NCI-H345 treated with DMSO at 0.1 percent for 48 hours (cell line): ENCODE measurements around the gene SALL3.

Source experiments
- DNase-seq: peaks from one replicate; lab custom pipeline; 2025; ENCODE audit not compliant: unreplicated experiment; lab: John Stamatoyannopoulos, UW

The SALL3 gene

GRCh38 chr18:78979056-78979729 is 425 bp upstream of the SALL3 start:
- DNase-seq, result no peak

GRCh38 chr18:78980279-78980771 is 707 bp downstream of the SALL3 start:
- DNase-seq, result no peak

- DNase-seq, result no peak
These were observed 1.3 kb downstream of the SALL3 start for GRCh38 chr18:78980777-78981380.

DNA sequence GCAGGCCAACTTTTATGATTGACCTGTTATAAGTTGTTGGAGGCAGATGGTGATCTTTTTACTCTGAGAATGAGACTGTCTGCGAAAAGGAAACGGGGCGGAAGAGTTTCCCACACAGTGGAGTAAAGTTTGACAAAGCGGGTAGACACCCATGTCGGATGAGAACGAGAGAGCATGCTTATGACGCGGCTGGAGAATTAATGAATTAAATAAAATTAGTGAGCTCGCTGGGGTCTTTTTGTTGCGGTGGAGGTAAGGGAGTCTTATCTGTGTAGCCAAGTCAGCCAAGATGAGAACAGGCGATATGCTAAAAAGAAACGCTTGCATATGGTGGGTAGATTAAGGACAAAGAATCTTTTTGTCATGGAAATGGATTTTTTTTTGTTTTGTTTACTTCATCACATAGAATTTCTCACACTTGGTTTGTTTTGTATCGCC is 1.8 kb downstream of the SALL3 start:
- DNase-seq, result peak; percentile 40

- DNase-seq, result peak; percentile 38
These were observed 2.5 kb downstream of the SALL3 start for GRCh38 chr18:78981989-78982620.

DNA sequence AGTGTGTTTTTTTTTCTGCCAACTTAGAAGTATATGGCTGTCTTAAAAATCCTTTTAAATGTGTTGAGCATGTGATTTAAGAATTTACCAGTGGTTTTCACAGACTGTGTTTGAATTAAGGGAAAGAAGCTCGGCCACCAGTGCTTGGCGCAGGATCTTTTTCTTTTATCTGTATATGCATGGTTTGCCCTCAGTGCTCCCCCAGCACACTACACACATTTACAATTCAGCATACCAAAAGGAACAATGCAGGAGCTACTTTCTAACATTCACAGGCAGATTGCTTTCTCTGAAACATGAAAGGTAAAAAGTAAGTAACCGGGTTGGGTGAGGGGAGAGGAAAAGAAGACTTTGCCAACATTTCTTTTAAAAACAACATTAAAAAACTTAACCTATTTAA is 3.9 kb downstream of the SALL3 start:
- DNase-seq, result peak; percentile 37

GRCh38 chr18:78984941-78985784 is 5.5 kb downstream of the SALL3 start:
- peak; percentile 74 for DNase-seq

- peak; percentile 92 for DNase-seq
These were observed 6.4 kb downstream of the SALL3 start for GRCh38 chr18:78986018-78986481.

DNA sequence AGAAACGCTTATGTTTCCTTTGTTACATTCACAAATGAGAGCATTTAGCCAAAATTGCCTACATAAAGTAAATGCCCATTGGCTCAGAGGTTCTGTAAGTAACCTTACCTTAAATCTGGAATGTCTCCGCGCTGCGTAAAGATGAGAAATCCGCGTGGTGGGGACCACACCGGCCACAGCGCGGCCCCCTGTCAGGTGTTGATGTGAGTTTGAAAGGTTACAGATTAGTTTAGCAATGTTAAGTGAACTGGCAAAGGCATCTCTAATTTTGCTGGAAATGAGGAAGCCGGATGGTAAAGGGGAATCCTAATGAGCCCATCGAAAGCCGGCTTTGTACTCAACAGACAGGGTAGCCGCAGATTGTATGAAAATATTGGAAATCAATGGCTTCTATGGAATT is 11.8 kb downstream of the SALL3 start:
- DNase-seq, result no peak

- DNase-seq, result no peak
These were observed 12.7 kb downstream of the SALL3 start for GRCh38 chr18:78992041-78993011.

- no peak for DNase-seq
These were observed 13.7 kb downstream of the SALL3 start for GRCh38 chr18:78993014-78993926.

DNA sequence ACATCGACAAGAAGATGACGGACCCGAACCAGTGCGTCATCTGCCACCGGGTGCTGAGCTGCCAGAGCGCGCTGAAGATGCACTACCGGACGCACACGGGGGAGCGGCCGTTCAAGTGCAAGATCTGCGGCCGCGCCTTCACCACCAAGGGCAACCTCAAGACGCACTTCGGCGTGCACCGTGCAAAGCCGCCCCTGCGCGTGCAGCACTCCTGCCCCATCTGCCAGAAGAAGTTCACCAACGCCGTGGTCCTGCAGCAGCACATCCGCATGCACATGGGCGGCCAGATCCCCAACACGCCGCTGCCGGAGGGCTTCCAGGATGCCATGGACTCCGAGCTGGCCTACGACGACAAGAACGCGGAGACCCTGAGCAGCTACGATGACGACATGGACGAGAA is 14.4 kb downstream of the SALL3 start:
- DNase-seq, result no peak

DNA sequence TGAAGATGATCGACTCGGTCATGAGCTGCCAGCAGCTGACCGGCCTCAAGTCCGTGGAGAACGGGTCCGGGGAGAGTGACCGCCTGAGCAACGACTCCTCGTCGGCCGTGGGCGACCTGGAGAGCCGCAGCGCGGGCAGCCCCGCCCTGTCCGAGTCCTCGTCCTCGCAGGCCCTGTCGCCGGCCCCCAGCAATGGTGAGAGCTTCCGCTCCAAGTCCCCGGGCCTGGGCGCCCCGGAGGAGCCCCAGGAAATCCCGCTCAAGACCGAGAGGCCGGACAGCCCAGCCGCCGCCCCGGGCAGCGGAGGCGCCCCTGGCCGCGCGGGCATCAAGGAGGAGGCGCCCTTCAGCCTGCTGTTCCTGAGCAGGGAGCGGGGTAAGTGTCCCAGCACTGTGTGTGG is 14.9 kb downstream of the SALL3 start:
- no peak for DNase-seq

GRCh38 chr18:78994977-78995582 is 15.5 kb downstream of the SALL3 start:
- no peak for DNase-seq

DNA sequence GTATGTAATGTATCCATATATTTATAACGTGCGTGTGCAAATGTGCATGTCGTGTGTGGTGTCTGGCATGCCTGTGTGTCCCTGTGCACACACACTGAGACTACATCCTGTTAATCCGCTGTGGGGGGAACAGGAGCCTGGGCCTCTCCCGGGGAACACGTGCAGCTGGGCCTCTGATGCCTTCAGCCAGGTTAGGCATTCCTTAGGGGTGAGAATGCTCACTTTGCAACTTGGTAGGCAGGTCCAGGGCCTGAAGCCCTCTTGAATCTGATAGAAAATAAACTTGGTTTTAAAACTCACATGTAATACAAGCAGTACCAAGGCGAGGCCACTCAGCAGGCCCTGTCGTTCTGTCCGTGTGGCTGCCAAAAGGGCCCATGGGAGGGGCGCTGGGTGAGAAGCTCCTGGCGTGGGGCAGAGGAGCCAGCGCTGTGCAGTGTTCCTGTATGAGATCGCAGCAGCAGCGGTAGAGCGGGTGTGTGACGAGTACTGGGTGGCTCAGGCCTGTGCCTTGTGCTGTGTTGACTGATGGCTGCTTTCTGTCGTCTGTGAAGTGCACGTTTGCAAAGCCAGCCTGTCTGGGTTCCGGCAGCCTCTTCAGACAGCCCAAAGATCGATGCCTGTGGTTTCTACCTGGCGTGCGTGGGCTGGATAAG is 16.2 kb downstream of the SALL3 start:
- DNase-seq, result no peak

DNA sequence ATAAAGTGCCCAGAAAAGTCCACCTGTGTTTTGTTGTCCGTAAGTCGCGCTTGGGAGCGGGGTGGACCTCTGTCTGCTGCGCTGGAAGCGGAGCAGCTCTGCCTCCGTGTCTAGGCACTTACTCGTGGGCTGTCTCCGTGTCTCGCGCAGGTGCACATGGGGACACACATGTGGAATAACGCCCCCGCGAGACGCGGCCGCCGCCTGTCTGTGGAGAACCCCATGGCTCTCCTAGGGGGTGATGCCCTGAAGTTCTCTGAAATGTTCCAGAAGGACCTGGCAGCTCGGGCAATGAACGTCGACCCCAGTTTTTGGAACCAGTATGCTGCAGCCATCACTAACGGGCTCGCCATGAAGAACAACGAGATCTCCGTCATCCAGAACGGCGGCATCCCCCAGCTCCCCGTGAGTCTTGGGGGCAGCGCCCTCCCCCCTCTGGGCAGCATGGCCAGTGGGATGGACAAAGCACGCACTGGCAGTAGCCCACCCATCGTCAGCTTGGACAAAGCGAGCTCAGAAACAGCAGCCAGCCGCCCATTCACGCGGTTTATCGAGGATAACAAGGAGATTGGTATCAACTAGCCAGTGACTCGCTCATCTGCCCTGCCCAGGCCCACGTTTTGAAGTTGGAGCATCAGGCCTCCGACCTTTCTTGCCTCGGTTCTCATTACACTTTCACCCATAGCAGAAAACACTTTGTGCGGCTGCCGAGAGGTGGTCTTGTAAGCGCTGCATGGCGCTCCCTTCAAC is 17.3 kb downstream of the SALL3 start:
- no peak for DNase-seq

DNA sequence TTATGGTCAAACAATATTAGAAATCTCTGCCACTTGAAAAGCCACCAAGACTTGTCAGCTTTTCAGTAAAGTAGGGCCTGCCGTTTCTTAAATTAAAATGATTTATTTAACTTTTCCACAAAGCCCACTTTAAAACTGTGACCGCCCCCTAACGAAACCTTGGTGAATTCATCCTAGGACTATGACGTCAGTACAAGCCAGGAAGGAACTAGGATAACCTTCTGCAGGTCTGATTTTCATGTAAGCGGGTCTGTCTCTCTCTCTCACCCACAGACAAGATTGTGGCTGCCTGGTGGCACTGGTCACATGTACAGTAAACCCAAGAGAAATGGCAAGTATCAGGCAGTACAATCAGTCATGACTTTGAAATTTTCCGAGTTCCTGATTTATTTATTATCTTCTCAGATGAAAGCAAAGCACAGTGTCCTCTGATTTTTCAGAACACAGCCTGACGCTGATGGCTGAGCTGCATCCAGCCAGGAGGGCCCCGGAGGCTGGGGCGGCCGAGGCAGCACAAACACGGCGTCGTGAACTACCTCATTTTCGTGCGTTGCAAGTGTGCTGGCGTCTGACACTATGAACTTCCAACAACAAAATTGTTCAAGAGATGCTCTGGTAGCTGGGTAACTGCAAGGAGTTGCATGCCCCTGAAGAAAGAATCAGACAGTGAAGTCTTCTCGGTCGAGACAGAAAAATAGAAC is 18.9 kb downstream of the SALL3 start:
- no peak for DNase-seq
